RWPE2 (cell line): ENCODE data around the gene SPAG6.

Experiments used
- ATAC-seq: fragments of 200-7000 bp; cut with Tn5 transposase; 3 replicates; pipeline ENCODE4 v1.9.1; 2021; ENCODE audit warnings: low read depth
- DNase-seq: peaks from one replicate; pipeline ENCODE4 v3.0.0-alpha.2; 2020; ENCODE audit warnings: low spot score
- H3K27ac ChIP-seq: fragments of 450-650 bp; 2 replicates; pipeline ENCODE4 v1.5.1; 2017; ENCODE audit warnings: mild to moderate bottlenecking; ENCODE audit not compliant: poor library complexity, severe bottlenecking
- H3K27me3 ChIP-seq: fragments of 250-450 bp; sonication (Bioruptor Pico); 2 replicates; pipeline ENCODE4 v1.5.1; 2021; ENCODE audit warnings: mild to moderate bottlenecking, moderate library complexity; ENCODE audit not compliant: insufficient read depth, poor library complexity, severe bottlenecking
- H3K36me3 ChIP-seq: fragments of 250-450 bp; sonication (Bioruptor Pico); 2 replicates; pipeline ENCODE4 v1.5.1; 2020; ENCODE audit warnings: low read depth, mild to moderate bottlenecking, moderate library complexity
- H3K4me1 ChIP-seq: fragments of 250-450 bp; sonication (Bioruptor Pico); 2 replicates; pipeline ENCODE4 v1.5.1; 2021; ENCODE audit warnings: mild to moderate bottlenecking, moderate library complexity; ENCODE audit not compliant: insufficient read depth, poor library complexity, severe bottlenecking
- H3K4me3 ChIP-seq: fragments of 250-450 bp; sonication (Bioruptor Pico); 2 replicates; pipeline ENCODE4 v1.5.1; 2021; ENCODE audit warnings: mild to moderate bottlenecking, moderate library complexity; ENCODE audit not compliant: severe bottlenecking
- H3K9me3 ChIP-seq: fragments of 250-450 bp; sonication (Bioruptor Pico); 2 replicates; pipeline ENCODE4 v1.5.1; 2021; ENCODE audit warnings: mild to moderate bottlenecking, moderate library complexity; ENCODE audit not compliant: severe bottlenecking
- TF ChIP-seq, protein P1 (sequence below): fragments of 450-650 bp; IDR thresholded peaks from one replicate; pipeline ENCODE4 v1.5.1; 2017; ENCODE audit warnings: mild to moderate bottlenecking, moderate library complexity; ENCODE audit not compliant: poor library complexity, severe bottlenecking

Gene SPAG6

DNA sequence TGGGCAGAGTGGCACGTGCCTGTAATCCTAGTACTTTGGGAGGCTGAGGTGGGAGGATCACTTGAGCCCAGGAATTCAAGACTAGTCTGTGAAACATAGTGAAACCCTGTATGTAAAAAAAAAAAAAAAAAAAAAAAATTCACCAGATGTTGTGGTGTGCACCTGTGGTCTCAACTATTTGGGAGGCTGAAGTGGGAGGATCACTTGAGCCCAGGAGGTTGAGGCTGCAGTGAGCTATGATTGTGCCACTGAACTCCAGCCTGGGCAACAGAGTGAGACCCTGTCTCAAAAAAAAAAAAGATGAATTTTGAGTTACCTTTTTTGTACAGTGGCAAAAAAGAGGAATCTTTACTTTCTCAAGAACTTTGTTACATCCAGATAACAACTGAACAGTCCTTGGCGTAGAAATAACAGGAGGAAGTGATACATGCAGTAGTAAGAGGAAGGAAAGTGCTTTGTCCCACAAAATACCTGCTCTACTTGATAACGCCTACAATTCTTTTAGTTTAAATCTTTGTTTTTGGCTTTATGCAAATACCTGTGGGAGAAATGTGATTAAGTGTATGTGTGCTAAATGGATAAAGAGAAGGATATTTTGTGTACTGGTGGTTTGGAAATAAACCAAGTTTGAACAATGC is 29.3 kb downstream of the SPAG6 start:
- Histone ChIP-seq H3K9me3 (no peaks in the 10 kb centered on the region), H3K4me3 (no peak overlapping the region), H3K4me1 (no peaks in the 10 kb centered on the region), H3K27ac (no peak overlapping the region), H3K36me3 (no peaks in the 10 kb centered on the region), H3K27me3 (no peaks in the 10 kb centered on the region)
- no peak for ATAC-seq
- TF ChIP-seq, protein P1, sequence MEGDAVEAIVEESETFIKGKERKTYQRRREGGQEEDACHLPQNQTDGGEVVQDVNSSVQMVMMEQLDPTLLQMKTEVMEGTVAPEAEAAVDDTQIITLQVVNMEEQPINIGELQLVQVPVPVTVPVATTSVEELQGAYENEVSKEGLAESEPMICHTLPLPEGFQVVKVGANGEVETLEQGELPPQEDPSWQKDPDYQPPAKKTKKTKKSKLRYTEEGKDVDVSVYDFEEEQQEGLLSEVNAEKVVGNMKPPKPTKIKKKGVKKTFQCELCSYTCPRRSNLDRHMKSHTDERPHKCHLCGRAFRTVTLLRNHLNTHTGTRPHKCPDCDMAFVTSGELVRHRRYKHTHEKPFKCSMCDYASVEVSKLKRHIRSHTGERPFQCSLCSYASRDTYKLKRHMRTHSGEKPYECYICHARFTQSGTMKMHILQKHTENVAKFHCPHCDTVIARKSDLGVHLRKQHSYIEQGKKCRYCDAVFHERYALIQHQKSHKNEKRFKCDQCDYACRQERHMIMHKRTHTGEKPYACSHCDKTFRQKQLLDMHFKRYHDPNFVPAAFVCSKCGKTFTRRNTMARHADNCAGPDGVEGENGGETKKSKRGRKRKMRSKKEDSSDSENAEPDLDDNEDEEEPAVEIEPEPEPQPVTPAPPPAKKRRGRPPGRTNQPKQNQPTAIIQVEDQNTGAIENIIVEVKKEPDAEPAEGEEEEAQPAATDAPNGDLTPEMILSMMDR, result no peak
- DNase-seq, result no peak

DNA sequence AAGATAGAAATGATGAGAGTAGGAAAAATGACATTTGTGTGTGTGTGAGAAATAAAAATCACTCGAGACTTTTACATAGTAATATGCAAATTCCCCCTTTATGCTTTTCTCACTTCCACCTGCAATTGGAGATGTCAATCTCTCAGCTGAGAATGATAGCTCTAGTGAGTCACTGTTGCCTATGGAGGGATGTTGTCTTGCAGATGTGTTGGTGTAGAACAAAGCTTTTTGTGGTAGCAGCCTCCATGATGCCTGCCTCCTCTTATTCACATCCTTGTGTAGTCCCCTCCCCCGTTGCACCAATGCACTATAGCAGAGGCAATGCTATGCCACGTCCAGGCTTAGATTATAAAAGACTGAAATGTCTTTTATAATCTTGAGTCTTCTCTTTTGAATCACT is 33.8 kb downstream of the SPAG6 start:
- DNase-seq (no peak), ATAC-seq (no peak)
- TF ChIP-seq, protein P1, result no peak
- no peaks in the 10 kb centered on the region for H3K27me3 ChIP-seq
- H3K9me3 ChIP-seq, result no peaks in the 10 kb centered on the region
- no peaks in the 10 kb centered on the region for H3K36me3 ChIP-seq
- H3K4me3 ChIP-seq, result no peak overlapping the region
- no peaks in the 10 kb centered on the region for H3K4me1 ChIP-seq
- H3K27ac ChIP-seq, result no peak overlapping the region

DNA sequence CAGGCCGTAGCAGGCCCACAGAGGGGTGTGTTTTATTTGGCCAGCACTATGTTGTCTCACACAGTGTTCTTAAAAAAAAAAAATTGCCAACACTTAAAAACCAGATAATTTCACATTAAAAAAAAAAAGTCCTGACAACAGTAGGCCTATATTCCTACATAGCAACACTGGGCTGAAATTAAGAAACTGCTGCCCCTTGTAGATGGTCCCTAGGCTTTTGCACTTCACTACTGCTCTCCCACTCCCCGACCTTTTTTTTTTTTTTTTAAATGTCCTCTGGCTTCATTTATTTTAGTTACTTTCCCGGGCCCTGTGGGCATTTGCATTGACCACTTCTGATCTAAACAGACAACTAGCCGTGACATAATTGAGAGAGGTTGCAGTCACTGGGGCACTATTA is 36.0 kb downstream of the SPAG6 start:
- H3K36me3 ChIP-seq, result no peaks in the 10 kb centered on the region
- ATAC-seq (no peak), DNase-seq (no peak)
- TF ChIP-seq, protein P1, result no peak
- H3K4me3 ChIP-seq, result no peak overlapping the region
- no peak overlapping the region for H3K27ac ChIP-seq
- H3K4me1 ChIP-seq, result no peaks in the 10 kb centered on the region
- no peaks in the 10 kb centered on the region for H3K9me3 ChIP-seq
- no peaks in the 10 kb centered on the region for H3K27me3 ChIP-seq

DNA sequence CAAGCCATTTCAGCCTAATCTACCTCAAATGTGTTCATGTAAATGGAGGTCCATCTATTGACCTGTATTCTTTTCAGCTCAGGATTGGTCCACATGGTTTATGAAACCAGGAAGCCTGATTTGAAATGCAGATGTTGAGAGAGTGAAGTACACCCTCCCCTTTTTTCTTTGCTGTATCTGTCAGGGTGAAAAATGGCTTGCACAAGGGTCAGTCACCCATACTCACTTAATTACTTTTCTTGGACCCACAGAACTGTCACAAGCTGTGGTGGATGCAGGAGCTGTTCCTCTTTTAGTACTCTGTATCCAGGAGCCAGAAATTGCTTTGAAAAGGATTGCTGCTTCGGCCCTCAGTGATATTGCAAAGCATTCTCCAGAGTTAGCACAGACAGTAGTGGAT is 41.2 kb downstream of the SPAG6 start:
- ATAC-seq (no peak), DNase-seq (no peak)
- Histone ChIP-seq H3K36me3 (no peaks in the 10 kb centered on the region), H3K4me1 (no peaks in the 10 kb centered on the region), H3K4me3 (no peak overlapping the region), H3K27me3 (no peaks in the 10 kb centered on the region), H3K9me3 (no peaks in the 10 kb centered on the region), H3K27ac (no peak overlapping the region)
- TF ChIP-seq, protein P1, result no peak

DNA sequence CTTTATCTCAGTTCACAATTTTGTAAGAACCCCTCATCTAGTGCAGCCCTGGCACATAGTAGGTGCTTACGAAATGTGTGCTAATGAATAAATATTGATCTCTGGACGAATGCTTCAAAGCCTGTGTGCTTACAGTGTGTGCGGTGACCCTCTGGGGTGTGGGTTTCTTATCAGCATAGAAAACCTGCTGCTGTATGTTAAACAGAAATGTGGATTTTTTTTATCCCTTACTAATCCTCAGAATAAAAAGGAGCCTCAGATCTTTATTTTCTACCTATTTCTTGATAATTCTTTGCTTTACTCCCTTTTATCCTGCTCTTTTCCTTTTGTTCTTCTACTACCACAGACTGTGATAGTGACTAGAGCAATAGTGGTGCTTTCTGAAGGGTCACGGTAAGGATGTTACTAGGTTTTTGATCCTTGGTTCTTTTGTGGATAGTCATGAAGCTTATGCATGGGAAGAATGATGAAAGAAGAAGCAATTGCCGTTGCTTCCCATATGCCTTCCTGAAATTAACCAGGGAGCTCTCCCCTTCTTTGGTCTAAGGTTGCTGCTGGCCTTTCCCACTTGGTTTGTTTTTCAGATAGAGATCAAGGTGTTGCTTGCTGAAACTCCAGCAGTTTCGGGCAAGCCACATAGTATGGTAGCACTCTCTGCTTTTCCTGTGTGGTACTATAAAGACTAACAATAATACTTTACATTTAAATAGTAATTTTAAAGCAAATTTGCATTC is 44.7 kb downstream of the SPAG6 start:
- TF ChIP-seq, protein P1, result no peak
- ATAC-seq (no peak), DNase-seq (no peak)
- Histone ChIP-seq H3K9me3 (no peaks in the 10 kb centered on the region), H3K4me1 (no peaks in the 10 kb centered on the region), H3K4me3 (no peak overlapping the region), H3K27me3 (no peaks in the 10 kb centered on the region), H3K36me3 (no peaks in the 10 kb centered on the region), H3K27ac (no peak overlapping the region)
